Esophagus muscularis mucosa (tissue), 4 donors: ENCODE measurements around the gene DLG1.

Source experiments
- EP300 ChIP-seq: sonication (generic); formaldehyde crosslinking; IDR thresholded peaks from one replicate; pipeline ENCODE4 v1.6.1; 2017; ENCODE audit warnings: antibody characterized with exemption
- POLR2A ChIP-seq: fragments of 450-650 bp; IDR thresholded peaks from one replicate; pipeline ENCODE4 v1.6.1; 2017; ENCODE audit warnings: antibody characterized with exemption, moderate library complexity, mild to moderate bottlenecking, low read depth
- POLR2AphosphoS5 ChIP-seq, 2 donors: sonication (generic); formaldehyde crosslinking; IDR thresholded peaks; one replicate each; pipeline ENCODE4 v1.6.1; 2017; ENCODE audit warnings: antibody characterized with exemption in 2 of 2
- TF ChIP-seq, protein P1 (sequence below), 3 experiments: fragments of 200-600 bp in 2 of 3; fragments of 450-650 bp in 1 of 3; sonication (generic) in 2 of 3; IDR thresholded peaks; one replicate each; pipeline ENCODE4 v1.5.1; 2017 to 2019; ENCODE audit warnings: antibody characterized with exemption in 3 of 3, mild to moderate bottlenecking in 2 of 3, moderate library complexity in 1 of 3

- TF ChIP-seq, protein P1, sequence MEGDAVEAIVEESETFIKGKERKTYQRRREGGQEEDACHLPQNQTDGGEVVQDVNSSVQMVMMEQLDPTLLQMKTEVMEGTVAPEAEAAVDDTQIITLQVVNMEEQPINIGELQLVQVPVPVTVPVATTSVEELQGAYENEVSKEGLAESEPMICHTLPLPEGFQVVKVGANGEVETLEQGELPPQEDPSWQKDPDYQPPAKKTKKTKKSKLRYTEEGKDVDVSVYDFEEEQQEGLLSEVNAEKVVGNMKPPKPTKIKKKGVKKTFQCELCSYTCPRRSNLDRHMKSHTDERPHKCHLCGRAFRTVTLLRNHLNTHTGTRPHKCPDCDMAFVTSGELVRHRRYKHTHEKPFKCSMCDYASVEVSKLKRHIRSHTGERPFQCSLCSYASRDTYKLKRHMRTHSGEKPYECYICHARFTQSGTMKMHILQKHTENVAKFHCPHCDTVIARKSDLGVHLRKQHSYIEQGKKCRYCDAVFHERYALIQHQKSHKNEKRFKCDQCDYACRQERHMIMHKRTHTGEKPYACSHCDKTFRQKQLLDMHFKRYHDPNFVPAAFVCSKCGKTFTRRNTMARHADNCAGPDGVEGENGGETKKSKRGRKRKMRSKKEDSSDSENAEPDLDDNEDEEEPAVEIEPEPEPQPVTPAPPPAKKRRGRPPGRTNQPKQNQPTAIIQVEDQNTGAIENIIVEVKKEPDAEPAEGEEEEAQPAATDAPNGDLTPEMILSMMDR (IDR thresholded peaks at IDR 0.05) = no peak
- TF ChIP-seq POLR2A = no peak
- TF ChIP-seq EP300 = no peak
- no peak for TF ChIP-seq POLR2AphosphoS5 (IDR thresholded peaks at IDR 0.05)
Measured at GRCh38 chr3:197269024-197269423, 29.4 kb downstream of the DLG1 start.
